Keratinocyte (primary cell): ENCODE results near the gene DLGAP1. TPM values are rescaled to one million over a fixed set of nuclear protein-coding genes. Genes with fewer than 3 reads are reported as not detected.

Experiments used
- DNase-seq: peaks from one replicate; pipeline ENCODE4 v3.0.0-alpha.2; 2011; ENCODE audit warnings: low read depth, missing footprints, low spot score
- FAIRE-seq: peaks from 2 replicates; lab custom pipeline; 2011; peaks lifted over from hg19 to GRCh38; lab: Jason Lieb, UNC
- H2AFZ ChIP-seq: 2 replicates; pipeline ENCODE4 v1.6.0; 2012; ENCODE audit warnings: low read length, control low read depth, inconsistent platforms; ENCODE audit not compliant: control insufficient read depth
- H3K27ac ChIP-seq: 2 replicates; pipeline ENCODE4 v1.5.1; 2011; ENCODE audit warnings: low read length; ENCODE audit not compliant: control insufficient read depth, insufficient read depth
- H3K27me3 ChIP-seq: 3 replicates; pipeline ENCODE4 v1.6.0; 2011; ENCODE audit warnings: low read length; ENCODE audit not compliant: control insufficient read depth, insufficient read depth; ENCODE audit errors: extremely low read depth
- H3K36me3 ChIP-seq, 2 experiments: 2 replicates in 1 of 2; 3 replicates in 1 of 2; pipeline ENCODE4 v1.5.1; 2011; ENCODE audit warnings: low read length in 2 of 2, mild to moderate bottlenecking in 1 of 2; ENCODE audit not compliant: control insufficient read depth in 2 of 2, insufficient read depth in 2 of 2; ENCODE audit errors: extremely low read depth in 1 of 2
- H3K4me1 ChIP-seq: 3 replicates; pipeline ENCODE4 v1.5.1; 2011; ENCODE audit warnings: low read length; ENCODE audit not compliant: control insufficient read depth, insufficient read depth; ENCODE audit errors: extremely low read depth
- H3K4me2 ChIP-seq: 3 replicates; pipeline ENCODE4 v1.6.0; 2011; ENCODE audit warnings: low read depth, low read length; ENCODE audit not compliant: control insufficient read depth, insufficient read depth; ENCODE audit errors: extremely low read depth
- H3K4me3 ChIP-seq, 3 experiments: fragments of 200-600 bp in 1 of 3; sonication (generic) in 1 of 3; 2 replicates in 2 of 3; 3 replicates in 1 of 3; pipeline ENCODE4 v1.5.1; 2011 to 2016; ENCODE audit warnings: low read length in 3 of 3, mild to moderate bottlenecking in 3 of 3, control low read depth in 2 of 3, inconsistent platforms in 1 of 3, low read depth in 1 of 3, mixed read lengths in 1 of 3, mixed run types in 1 of 3, moderate library complexity in 1 of 3; ENCODE audit not compliant: control insufficient read depth in 2 of 3, insufficient read depth in 2 of 3; ENCODE audit errors: extremely low read depth in 1 of 3
- H3K79me2 ChIP-seq: 2 replicates; pipeline ENCODE4 v1.6.0; 2012; ENCODE audit warnings: low read length; ENCODE audit not compliant: control insufficient read depth, insufficient read depth
- H3K9ac ChIP-seq: 3 replicates; pipeline ENCODE4 v1.6.0; 2011; ENCODE audit warnings: low read length; ENCODE audit not compliant: control insufficient read depth, insufficient read depth; ENCODE audit errors: extremely low read depth
- H3K9me1 ChIP-seq: 3 replicates; pipeline ENCODE4 v1.6.0; 2011; ENCODE audit warnings: low read length; ENCODE audit not compliant: control insufficient read depth, insufficient read depth; ENCODE audit errors: extremely low read depth
- H3K9me3 ChIP-seq: 2 replicates; pipeline ENCODE4 v1.5.1; 2012; ENCODE audit warnings: low read depth, low read length; ENCODE audit not compliant: control insufficient read depth
- H4K20me1 ChIP-seq: 3 replicates; pipeline ENCODE4 v1.6.0; 2011; ENCODE audit warnings: low read length; ENCODE audit not compliant: control insufficient read depth, insufficient read depth; ENCODE audit errors: extremely low read depth
- EZH2 ChIP-seq: IDR thresholded peaks from one replicate; pipeline ENCODE4 v1.6.1; 2012; ENCODE audit warnings: inconsistent platforms, mild to moderate bottlenecking, low read length, moderate library complexity
- dilution Hi-C: fragments of 300-500 bp; cut with MboI; formaldehyde crosslinking; loops from one replicate; pipeline ENCODE4 v1.7.0; 2020; ENCODE audit warnings: low sequenced_read_pairs; ENCODE audit not compliant: extremely low pct_ligation_motif_present
- polyA plus RNA-seq, 5 experiments: library from polyadenylated mRNA; depleted of rRNA in 3 of 5; stranded (reverse) in 3 of 5; stranded (forward) in 1 of 5; unstranded in 1 of 5; fragments of >200 nt; gene quantifications; 1 replicate in 1 of 5; 2 replicates in 3 of 5; 3 replicates in 1 of 5; pipeline versions ENCODE4 v1.2.1 to v1.2.3, GENCODE V29; 2011 to 2012; ENCODE audit warnings: missing spikeins in 2 of 5, low read depth in 1 of 5, low replicate concordance in 1 of 5
- TF ChIP-seq, protein P1 (sequence below), 3 experiments: IDR thresholded peaks in 1 of 3; conservative IDR thresholded peaks in 1 of 3; optimal IDR thresholded peaks in 1 of 3; 2 replicates in 2 of 3; 3 replicates in 1 of 3; pipeline versions ENCODE3 to v1.5.1; 2011; ENCODE audit warnings: low read length in 3 of 3, mild to moderate bottlenecking in 3 of 3, moderate library complexity in 2 of 3, control low read depth in 1 of 3, inconsistent platforms in 1 of 3; ENCODE audit not compliant: insufficient read depth in 2 of 3; ENCODE audit errors: extremely low read depth in 1 of 3

Gene DLGAP1
- polyA plus RNA-seq, 1 donor (not counting 4 experiments of a cell fraction or from before 2014, with no cell fraction given), result not detected

- H3K4me2 ChIP-seq, result no peak overlapping the region
- no peak for TF ChIP-seq EZH2
- TF ChIP-seq, protein P1, sequence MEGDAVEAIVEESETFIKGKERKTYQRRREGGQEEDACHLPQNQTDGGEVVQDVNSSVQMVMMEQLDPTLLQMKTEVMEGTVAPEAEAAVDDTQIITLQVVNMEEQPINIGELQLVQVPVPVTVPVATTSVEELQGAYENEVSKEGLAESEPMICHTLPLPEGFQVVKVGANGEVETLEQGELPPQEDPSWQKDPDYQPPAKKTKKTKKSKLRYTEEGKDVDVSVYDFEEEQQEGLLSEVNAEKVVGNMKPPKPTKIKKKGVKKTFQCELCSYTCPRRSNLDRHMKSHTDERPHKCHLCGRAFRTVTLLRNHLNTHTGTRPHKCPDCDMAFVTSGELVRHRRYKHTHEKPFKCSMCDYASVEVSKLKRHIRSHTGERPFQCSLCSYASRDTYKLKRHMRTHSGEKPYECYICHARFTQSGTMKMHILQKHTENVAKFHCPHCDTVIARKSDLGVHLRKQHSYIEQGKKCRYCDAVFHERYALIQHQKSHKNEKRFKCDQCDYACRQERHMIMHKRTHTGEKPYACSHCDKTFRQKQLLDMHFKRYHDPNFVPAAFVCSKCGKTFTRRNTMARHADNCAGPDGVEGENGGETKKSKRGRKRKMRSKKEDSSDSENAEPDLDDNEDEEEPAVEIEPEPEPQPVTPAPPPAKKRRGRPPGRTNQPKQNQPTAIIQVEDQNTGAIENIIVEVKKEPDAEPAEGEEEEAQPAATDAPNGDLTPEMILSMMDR (optimal IDR thresholded peaks at IDR 0.05 in 1 of 3, IDR thresholded peaks at IDR 0.05 in 1 of 3, conservative IDR thresholded peaks at IDR 0.05 in 1 of 3; ENCODE audit: extremely low read depth in 1 of 3, insufficient read depth in 2 of 3, low read length in 3 of 3), result no peak
- no peaks in the 10 kb centered on the region for H3K27me3 ChIP-seq
- no peak overlapping the region for H3K4me3 ChIP-seq
- no peak overlapping the region for H3K27ac ChIP-seq
- DNase-seq (no peak), FAIRE-seq (no peak)
- no peaks in the 10 kb centered on the region for H3K9me3 ChIP-seq
- no peaks in the 10 kb centered on the region for H4K20me1 ChIP-seq
- no peak overlapping the region for H2AFZ ChIP-seq
- no peaks in the 10 kb centered on the region for H3K4me1 ChIP-seq
- H3K79me2 ChIP-seq, result no peaks in the 10 kb centered on the region
- dilution Hi-C loops, result no loop called here
- H3K36me3 ChIP-seq, result no peaks in the 10 kb centered on the region
- no peak overlapping the region for H3K9ac ChIP-seq
- H3K9me1 ChIP-seq, result no peaks in the 10 kb centered on the region
Measured at GRCh38 chr18:4181086-4181485, 274.0 kb downstream of the DLGAP1 start.

DNA sequence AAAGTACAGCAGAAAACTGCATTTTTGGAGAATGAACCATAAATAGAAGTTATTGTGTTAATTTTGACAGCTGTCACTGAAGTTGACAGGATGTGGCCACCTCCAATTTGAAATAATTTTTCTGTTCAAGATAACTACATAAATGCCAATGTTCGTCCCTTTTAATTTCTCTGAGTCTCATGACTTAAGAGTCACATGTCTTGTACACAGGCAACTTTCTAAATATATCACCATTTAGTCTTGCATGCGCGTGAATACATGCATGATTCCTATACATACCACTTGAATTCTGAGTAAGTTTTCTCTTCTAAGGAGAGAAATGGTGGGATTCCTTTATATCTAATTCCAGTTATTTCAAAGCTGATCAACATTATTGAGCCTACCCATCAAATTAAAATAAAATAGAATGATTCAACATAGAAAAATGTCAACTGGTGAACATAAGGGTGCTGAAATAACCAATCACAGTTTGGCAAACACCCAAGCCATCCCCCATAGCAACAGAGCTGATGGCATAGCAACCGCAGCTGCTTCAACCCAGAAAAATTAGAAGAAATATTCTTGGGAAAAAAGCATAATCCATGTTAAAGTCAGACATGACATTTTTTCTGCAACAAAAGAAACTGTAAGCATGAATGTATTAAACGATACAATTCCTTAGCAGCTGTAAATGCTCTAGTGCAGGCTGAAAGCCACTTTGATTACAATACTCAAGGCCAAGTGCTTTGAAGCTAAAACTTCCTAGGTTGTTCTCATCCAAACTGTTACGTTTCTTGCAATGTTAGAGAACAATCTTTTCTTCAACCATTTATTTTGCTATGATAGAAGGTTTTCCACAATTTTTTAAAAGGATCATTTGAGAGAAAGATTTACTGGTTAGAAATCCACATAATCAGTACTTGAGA, 282.7 kb downstream of the DLGAP1 start:
- H3K4me2 ChIP-seq, result no peak overlapping the region
- no peak overlapping the region for H3K27ac ChIP-seq
- no peak overlapping the region for H3K4me3 ChIP-seq
- H3K4me1 ChIP-seq, result no peaks in the 10 kb centered on the region
- no peaks in the 10 kb centered on the region for H3K79me2 ChIP-seq
- FAIRE-seq (no peak), DNase-seq (no peak)
- dilution Hi-C loops, result no loop called here
- no peaks in the 10 kb centered on the region for H3K9me3 ChIP-seq
- TF ChIP-seq, protein P1 (optimal IDR thresholded peaks at IDR 0.05 in 1 of 3, IDR thresholded peaks at IDR 0.05 in 1 of 3, conservative IDR thresholded peaks at IDR 0.05 in 1 of 3; ENCODE audit: extremely low read depth in 1 of 3, insufficient read depth in 2 of 3, low read length in 3 of 3), result no peak
- no peak for TF ChIP-seq EZH2
- H3K9me1 ChIP-seq, result no peaks in the 10 kb centered on the region
- H3K27me3 ChIP-seq, result no peaks in the 10 kb centered on the region
- no peak overlapping the region for H2AFZ ChIP-seq
- H4K20me1 ChIP-seq, result no peaks in the 10 kb centered on the region
- no peaks in the 10 kb centered on the region for H3K36me3 ChIP-seq
- no peak overlapping the region for H3K9ac ChIP-seq
